HG03108 (cell line): Measurements from ENCODE around the gene ZNF260.
"Not testable (repeated sequence)": the region's sequence is repeated elsewhere in the genome, so short reads cannot be mapped to it uniquely, and the experiment has no call there.

Source experiments
- ATAC-seq: cut with Tn5 transposase; IDR thresholded peaks from one replicate; pipeline ENCODE4 v1.9.1; 2021; ENCODE audit warnings: moderate library complexity; ENCODE audit not compliant: unreplicated experiment

The ZNF260 gene

DNA sequence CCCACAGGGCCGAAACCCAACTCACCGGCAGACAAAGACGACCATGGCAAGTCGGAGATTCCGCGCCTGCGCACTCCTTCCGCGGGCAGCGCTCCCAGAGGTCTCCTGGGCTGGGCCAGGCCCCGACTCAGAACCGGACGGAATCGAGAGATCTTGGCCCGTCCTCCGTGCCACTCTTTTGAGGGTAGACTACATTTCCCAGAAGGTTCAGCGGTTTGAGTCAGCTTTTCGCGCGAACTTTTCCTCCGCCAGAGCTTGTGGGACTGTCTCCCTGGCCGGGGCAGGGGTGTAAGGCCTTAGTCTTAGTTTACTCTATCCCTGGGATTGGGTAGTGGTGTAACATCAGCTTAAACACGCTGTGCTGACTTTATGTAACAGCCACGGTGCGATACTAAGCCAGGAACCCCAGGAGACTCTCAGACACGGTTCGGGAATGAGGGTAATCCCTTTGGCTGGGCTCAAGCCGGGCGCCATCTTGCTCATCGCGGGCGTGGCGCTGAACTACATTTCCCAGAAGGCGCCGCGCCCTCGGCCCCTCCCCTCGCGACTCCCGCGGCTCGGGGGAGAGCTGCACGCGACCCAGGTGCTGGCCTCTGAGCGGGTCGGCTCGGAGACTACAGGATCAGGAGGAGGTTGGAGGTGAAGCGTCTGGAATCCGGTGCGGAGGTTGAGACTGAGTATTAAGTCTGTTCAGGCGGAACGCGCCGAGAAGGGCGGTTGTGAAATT is at the start of gene ZNF260:
TSS of gene ZNF260 (minus strand) at position 78 of the 727 bp plus-strand sequence. CDS start 13,033 bp downstream, outside the sequence.
- peak; percentile 85 for ATAC-seq

DNA sequence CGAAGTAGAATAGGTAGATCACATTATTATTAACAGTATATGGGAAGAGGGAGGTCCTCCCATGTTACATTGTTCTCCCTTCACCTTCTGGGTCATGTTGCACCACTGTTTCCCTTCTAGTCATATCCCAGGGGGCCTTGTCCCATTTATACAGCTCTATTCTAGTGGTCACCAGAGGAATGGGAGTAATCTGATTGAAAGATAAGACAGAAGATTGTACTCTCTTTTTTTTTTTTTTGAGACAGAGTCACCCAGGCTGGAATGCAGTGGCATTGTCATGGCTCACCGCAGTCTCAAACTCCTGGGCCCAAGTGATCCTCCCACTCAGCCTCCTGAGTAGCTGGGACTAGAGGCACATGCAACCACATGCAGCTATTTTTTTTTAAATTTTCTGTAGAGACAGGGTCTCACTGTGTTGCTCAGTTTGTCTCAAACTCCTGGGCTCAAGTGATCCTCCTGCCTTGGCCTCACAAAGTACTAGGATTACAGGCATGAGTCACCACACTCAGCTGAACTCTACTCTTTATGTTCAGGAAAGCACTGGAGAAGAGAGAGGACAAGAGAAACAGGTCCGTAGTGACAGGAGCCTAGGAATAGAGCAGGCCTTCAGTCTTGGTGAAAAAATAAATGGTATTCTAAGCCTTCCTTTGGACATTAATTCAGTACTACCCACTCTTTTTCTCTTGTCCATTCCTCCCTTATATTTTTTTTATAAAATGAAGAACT is 49.4 kb upstream of the ZNF260 start:
- ATAC-seq = no peak

DNA sequence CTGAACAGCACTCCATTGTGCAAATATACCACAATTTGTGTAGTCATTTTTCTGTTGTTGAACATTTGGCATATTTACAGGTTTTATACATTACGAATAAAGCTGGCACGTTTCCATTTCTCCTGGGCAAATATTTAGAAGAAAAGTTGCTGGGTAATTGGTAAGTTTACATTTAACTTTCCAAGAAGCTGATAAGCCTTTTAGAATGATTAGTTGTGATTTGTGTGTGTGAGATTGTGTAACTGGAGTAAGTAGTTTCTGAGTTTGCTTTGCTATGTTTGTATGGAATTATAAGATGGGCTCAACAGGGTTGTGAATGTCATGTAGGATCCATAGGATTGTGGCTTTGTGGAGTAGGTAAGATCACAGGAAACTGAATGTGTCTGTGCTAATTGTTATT is 46.7 kb upstream of the ZNF260 start:
- ATAC-seq = no peak

DNA sequence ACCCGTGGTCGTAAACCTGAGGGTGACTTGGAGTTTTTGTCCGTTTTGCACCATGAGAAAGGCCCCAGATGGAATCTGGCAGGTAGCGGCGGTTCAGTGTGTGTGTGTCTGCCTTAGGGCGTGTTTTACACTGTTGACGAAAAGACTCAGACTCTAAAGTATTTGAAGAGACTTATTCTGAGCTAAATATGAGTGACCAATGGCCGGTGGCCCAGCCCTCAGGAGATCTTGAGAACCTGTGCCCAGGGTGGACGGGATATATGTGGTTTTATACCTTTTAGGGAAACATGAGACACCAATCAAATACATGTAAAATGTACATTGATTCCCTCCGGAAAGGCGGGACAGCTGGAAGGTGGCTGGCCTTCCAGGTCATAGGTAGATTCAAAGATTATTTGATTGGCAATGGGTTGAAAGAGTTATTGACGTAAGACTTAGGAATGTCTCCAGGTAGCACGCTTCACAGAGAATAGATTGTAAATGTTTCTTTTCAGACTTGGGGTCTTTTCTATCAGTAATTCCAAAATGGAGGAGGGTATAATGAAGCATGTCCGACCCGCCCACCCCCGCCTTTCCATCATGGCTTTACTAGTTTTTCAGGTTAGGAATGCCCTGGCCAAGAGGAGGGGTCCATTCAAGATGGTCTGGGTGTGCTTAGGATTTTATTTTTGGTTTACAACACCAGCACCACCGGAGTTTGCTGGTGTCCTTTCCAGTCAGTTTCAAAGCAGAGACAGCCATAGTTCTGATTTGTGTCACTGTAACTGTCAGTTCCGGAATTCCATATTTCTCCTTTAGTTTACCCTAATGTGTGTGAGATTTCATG is 46.0 kb upstream of the ZNF260 start:
- ATAC-seq = no peak

DNA sequence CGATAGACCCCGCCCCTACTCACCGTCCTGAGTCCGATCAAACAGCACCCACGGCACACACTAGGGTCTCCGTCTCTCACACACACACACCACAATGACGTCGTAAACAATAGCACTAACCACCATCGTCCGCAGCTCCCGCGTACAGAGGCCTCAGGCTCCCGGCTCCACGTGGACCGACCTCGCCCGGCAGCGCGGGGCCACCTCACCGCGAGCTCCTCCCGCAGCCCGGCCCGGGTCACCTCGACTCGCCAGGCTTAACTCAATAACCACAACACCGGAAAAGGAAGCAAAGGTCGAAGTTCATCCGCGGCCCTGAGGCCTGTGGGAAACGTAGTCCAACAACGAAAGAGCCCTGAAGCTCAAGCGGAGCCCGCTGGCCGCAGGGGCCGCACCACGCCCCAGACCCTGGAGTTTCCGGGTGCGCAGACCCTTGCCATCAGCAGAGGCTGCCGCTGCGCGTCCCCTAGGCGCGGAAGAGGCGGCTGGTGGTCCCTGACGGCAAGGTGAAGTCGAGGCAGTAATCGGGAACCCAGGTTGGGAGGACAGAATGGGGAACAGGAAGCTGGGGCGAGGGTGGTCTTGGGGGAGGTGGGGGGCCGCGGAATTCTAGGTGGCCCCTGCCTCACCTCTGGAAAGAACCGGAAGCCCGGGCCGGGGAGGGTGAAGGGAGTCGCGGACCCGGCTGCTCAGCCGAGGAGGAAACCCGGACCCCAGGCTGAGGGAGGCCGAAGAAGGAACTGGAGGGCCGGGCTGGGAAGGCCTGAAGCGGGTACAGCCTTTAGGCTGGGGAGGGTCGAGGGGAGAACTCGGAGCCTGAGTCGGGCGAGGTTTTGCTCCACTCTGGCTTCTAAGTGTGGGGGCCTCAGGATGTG is 45.2 kb upstream of the ZNF260 start, which contains the start of gene ZNF529:
TSS of gene ZNF529 (minus strand) at position 273 of the 875 bp plus-strand sequence. CDS start 946 bp downstream, outside the sequence.
- ATAC-seq = peak; percentile 96

DNA sequence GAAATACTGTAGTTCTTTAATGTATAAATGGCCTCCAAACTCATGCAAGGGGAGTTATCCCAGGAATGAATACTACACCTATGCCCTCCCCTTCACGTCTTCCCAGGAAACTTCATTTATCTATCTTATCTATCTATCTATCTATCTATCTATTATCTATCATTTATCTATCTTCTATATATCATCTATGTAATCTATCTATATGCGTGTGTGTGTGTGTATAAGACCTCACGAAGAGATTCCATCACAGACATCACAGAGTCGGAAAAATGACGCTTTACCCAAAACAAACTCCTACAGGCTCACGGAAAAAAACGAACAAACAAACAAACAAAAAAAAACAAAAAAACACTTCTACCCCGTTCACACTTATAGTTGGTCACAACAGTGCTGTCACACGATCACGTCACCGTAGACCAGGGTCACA is 44.5 kb upstream of the ZNF260 start:
- no peak for ATAC-seq

DNA sequence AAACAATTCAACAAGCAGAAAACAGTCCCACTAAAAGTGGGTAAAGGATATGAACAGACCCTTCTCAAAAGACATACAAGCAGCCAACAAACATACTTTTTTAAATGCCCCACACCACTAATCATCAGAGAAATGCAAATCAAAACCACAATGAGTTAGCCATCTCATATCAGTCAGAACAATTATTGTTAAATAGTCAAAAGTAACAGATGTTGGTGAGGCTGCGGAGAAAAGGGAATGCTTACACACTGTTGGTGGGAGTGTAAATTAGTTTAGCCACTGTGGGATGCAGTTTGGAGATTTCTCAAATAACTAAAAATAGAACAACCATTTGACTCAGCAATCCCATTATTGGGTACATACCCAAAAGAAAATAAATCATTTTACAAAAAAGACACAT is 36.3 kb upstream of the ZNF260 start:
- ATAC-seq = no peak

DNA sequence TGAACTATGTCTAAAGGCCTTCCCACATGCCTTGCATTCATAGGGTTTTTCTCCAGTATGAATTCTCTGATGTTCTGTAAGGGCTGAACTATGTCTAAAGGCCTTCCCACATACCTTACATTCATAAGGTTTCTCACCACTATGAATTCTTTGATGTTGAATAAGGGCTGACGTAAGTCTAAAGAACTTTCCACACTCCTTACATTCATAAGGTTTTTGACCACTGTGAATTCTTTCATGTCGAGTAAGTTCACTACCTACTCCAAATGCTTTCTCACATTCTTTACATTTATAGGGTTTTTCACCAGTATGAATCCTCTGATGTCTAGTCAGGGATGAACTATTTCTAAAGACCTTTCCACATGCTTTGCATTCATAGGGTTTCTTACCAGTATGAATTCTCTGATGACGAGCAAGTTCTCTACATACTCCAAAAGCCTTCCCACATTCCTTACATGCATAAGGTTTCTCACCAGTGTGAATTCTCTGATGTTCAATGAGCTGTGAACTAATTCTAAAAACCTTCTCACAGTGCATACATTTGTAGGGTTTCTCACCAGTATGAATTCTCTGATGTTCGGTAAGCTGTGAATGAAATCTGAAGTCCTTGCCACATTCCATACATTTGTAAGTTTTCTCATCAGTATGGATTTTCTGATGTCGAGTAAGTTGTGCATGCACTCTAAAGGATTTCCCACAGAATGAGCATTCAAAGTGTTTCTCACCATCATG is 19.1 kb upstream of the ZNF260 start:
- no peak for ATAC-seq

DNA sequence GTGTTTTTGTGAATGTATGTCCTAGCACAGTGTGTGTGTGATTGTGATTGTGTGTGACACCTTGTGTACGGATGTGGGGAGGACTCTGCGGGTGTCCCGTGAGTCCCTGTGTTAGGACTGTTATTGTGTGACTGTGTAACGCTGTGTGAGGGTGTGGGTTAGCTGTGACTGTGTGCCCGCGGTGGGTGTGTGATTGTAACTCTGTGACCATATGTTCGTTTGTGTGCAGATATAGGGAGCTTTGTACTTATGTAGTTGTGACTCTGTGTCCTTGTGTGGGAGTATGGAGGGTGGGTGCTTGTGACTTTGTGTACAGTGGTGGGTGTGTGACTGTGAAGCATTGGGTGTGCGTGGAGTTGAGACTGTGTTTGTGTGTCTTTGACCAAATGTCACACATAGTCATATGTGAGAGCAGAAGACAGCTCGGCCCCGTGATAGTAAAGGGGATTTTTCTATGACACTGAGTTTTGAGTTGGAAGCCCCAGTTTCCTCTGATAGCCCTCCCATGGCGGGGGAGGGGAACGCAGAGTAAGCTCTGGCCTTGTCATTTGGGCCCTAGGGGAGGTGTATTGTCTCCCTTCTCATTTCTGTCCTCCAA is 949 bp upstream of the ZNF260 start:
- no peak for ATAC-seq

DNA sequence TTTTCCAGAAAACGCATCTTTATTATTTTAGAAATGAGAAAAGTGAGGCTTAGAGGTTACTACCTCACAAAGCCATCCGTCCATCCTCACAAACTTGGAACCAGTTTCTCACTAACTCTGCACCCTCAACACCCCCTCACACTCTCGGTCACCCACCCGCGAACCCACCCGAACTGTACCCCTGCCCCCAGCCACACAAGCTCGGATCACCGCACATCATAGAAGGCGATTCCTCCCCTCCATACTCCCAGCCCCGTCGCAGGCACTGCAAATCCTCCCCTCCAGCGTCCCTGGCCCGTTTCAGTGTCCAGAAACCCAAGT is 238 bp downstream of the ZNF260 start:
- no peak for ATAC-seq

DNA sequence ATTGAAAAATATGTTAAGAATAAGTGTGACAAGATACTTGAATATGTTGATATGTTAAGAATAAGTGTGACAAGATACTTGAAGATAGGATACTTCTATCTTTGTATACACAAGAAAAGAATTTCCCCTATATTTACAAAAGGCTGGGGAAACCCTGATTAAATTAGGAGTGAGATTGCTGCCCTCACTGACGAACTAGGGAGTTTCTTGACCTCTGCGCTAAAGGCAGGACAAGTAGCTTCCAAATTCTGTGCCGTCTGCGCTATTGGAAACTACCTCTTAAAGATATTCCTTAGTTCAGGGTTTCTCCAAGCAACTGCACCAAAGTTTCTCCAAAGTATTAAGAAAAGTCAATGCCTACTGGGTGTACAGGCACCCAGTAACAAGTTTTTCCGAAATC is 730 bp downstream of the ZNF260 start:
- no peak for ATAC-seq

DNA sequence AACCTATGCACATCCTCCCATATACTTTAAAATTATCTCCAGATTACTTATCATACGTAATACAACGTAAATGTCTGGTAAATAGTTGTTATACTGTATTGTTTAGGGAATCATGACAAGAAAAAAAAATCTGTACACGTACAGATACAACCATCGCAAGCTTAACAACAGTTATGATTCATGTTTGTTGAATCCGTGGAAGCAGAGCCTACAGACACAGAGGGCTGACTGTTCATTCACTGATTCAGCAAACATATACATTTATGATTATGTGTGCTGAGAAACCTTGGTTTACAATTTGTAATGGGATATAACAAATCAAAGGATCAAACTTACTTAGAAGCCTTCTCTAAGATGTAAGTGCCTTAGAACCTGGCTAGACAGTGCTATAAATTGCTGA is 1.5 kb downstream of the ZNF260 start:
- ATAC-seq = no peak

DNA sequence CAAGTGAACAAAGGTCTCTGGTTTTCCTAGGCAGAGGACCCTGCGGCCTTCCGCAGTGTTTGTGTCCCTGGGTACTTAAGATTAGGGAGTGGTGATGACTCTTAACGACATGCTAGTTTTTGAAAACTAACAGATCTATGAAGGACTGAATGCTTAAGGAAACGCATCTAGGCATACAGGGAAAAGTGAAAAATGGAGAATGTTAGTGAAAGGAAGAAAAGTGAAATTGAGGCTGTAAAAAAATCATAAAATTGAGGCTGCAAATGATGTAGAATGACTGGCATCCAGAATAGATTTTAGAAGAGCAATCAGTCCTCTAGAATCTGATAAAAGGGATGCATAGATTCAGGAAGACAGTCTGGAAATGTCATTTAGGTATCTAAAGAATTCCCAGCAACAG is 3.5 kb downstream of the ZNF260 start:
- no peak for ATAC-seq

DNA sequence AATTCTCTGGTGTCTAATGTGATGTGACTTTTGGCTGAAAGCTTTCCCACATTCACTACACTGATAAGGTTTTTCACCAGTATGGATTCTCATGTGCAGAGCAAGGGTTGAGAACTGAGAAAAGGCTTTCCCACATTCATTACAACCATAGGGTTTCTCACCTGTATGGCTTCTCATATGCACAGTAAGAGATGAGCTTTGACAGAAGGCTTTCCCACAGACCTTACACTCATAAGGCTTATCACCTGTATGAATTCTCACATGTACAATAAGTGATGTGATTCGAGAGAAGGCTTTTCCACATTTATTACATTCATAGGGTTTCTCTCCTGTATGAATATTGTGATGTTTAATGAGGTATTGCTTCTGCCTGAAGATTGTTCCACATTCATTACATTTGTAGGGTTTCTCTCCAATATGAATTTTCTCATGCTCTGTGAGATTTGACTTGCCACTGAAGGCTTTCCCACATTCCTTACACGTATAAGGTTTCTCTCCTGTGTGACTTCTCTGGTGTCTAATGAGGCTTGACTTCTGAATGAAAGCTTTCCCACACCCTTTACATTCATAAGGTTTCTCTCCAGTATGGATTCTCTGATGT is 14.0 kb downstream of the ZNF260 start:
- ATAC-seq = no peak

DNA sequence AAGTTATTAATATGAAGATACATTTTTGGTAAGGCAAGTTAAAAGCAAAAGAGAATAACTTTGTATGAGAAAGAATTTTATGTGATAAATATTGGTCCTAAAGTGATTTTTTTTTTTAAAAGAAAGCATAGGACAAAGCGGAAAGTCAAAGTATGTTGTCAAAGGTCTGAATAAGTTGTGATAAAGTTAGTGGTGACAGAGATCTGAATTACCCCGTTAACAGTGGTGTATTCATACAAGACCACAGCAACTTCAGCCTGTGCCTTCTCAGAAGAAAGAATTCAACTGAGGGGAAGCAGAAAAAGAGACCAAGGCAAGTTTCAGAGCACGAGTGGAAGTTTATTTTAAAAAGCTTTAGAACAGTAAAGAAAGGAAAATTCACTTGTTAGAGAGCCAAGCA is 19.7 kb downstream of the ZNF260 start:
- ATAC-seq = no peak

DNA sequence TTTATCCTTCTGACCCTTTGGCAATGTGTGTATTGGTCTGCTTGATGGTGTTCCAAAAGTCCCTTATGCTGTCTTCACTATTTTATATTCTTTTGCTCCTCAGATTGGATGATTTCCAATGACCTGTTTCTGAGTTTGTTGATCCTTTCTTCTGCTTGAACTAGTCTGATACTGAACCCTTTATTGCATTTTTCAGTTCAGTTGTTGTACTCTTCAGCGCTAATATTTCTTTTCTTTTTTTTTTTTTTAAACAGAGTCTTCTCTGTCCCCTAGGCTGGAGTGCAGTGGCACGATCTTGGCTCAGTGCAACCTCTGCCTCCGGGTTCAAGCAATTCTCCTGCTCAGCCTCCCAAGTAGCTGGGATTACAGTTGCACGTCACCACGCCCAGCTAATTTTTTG is 26.1 kb downstream of the ZNF260 start:
- no peak for ATAC-seq

DNA sequence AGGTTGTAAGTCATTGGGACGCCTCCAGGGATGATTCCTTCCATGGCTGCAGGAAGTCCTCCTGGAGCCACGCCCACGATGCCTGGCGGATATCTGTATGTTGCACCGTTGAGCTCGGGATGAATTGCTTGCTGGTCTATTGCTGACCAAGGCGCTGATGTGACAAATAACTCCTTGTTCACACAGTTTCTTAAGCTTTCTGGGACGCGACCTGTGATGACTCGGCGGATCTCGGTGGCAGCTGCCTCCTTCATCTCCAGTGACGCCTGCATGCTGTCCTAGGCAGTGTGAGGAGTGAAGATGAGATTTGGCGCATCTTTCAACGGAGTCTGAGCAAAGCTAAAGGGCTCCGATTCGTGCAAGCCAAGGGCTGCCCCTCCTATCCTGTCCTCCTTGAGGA is 31.1 kb downstream of the ZNF260 start:
- ATAC-seq = no peak

DNA sequence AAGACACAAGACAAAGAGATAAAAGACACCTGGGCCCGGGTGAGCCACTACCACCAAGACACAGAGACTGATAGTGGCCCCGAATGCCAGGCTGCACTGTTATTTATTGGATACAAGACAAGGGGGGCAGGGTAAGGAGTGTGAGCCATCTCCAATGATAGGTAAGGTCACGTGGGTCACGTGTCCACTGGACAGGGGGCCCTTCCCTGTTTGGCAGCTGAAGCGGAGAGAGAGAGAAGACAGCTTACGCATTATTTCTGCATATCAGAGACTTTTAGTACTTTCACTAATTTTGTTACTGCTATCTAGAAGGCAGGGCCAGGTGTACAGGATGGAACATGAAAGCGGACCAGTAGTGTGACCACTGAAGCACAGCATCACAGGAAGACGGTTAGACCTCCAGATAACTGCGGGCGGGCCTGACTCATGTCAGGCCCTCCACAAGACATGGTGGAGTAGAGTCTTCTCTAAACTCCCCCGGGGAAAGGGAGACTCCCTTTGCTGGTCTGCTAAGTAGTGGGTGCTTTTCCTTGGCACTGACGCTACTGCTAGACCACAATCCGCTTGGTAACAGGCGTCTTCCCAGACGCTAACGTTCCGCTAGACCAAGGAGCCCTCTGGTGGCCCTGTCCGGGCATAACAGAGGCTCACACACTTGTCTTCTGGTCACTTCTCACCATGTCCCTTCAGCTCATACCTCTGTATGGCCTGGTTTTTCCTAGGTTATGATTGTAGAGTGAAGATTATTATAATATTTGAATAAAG is 35.2 kb downstream of the ZNF260 start:
- ATAC-seq = not testable (repeated sequence)
